Pancreas (tissue), 10 donors: Measurements from ENCODE around the gene BRSK2. TPM values are rescaled to one million over a fixed set of nuclear protein-coding genes. Genes with fewer than 3 reads are reported as not detected.
A peak's percentile ranks its signal among the peaks of the same experiment; 100 is the strongest.
"Not testable (repeated sequence)": the region's sequence is repeated elsewhere in the genome, so short reads cannot be mapped to it uniquely, and the experiment has no call there.

Source experiments
- ATAC-seq, 4 donors: fragments of 200-7000 bp; cut with Tn5 transposase; one replicate each; pipeline versions ENCODE4 v1.8.0 to v1.9.1; 2020; ENCODE audit warnings: mild to moderate bottlenecking in 4 of 4, moderate library complexity in 4 of 4
- DNase-seq, 6 donors: peaks; one replicate each; pipeline ENCODE4 v3.0.0-alpha.2; 2020
- FAIRE-seq: peaks from 2 replicates; lab custom pipeline; 2012; peaks lifted over from hg19 to GRCh38; lab: Jason Lieb, UNC
- H3K27ac ChIP-seq, 4 donors: fragments of 200-600 bp; sonication (generic); 1 replicate in 3 of 4; 2 replicates in 1 of 4; pipeline versions ENCODE4 v1.5.0 to v1.8.0; 2020
- H3K27me3 ChIP-seq, 4 donors: fragments of 200-600 bp; one replicate each; pipeline ENCODE4 v1.8.0; 2021
- H3K36me3 ChIP-seq, 3 donors: fragments of 200-600 bp; sonication (generic) in 1 of 3; one replicate each; pipeline versions ENCODE4 v1.5.0 to v1.8.0; 2020 to 2021
- H3K4me1 ChIP-seq, 3 donors: fragments of 200-600 bp; one replicate each; pipeline ENCODE4 v1.8.0; 2021
- H3K4me3 ChIP-seq, 4 donors: fragments of 200-600 bp; sonication (generic) in 2 of 4; one replicate each; pipeline versions ENCODE4 v1.5.0 to v1.8.0; 2020 to 2021
- H3K9me3 ChIP-seq, 4 donors: fragments of 200-600 bp; one replicate each; pipeline ENCODE4 v1.8.0; 2021
- WGBS, 2 donors: extraction: QIAGEN DNeasy Blood & Tissue Kit; methylation state at CpG; one replicate each; pipeline ENCODE4 v1.1.7; 2013; 5-methylcytosine and 5-hydroxymethylcytosine counted together
- intact Hi-C, 3 donors: fragments of 100-400 bp; cut with DNase I; formaldehyde crosslinking; loops; one replicate each; pipeline versions ENCODE4 v1.11.1 to v1.14.2; 2022
- polyA plus RNA-seq, 2 donors: library from polyadenylated mRNA; stranded (reverse); fragments of 200-250 nt; gene quantifications; one replicate each; pipeline ENCODE4 v1.2.3, GENCODE V29; 2013
- total RNA-seq, 6 donors: library from RNA; stranded (reverse); fragmentation: NEBNext Ultra II Directional in 4 of 6; extraction: Animal tissue kit (Norgen Biotek cat#: 25700) in 4 of 6; gene quantifications; one replicate each; pipeline versions ENCODE4 v1.2.1 to v1.2.4, GENCODE V29; 2021 to 2023
- TF ChIP-seq, protein P1 (sequence below), 4 donors: fragments of 200-600 bp; sonication (generic) in 3 of 4; IDR thresholded peaks; one replicate each; pipeline versions ENCODE4 v1.5.0 to v1.8.0; 2021; ENCODE audit warnings: antibody characterized with exemption in 4 of 4
- donor health status: healthy with polysubstance abuse.
- donor health status: DM: no; HTN: no; CAD: no; lungs with moderate emphysema.
- donor health status: DM: no; HTN: no; CAD: no.
- donor health status: control.
- donor health status: control.
- donor health status: Bipolar disorder and iron deficiency.
- donor health status: DM: yes; HTN: yes; CAD: no.
- donor health status: DM: no; HTN: no; CAD: no.
- donor health status: DM: no; HTN: no; CAD: no.
- donor health status: DM: yes; HTN: yes; CAD: no.

Gene BRSK2
- total and polyA plus RNA-seq, 8 donors: 44.2 to 215 (median 70.9) TPM

DNA sequence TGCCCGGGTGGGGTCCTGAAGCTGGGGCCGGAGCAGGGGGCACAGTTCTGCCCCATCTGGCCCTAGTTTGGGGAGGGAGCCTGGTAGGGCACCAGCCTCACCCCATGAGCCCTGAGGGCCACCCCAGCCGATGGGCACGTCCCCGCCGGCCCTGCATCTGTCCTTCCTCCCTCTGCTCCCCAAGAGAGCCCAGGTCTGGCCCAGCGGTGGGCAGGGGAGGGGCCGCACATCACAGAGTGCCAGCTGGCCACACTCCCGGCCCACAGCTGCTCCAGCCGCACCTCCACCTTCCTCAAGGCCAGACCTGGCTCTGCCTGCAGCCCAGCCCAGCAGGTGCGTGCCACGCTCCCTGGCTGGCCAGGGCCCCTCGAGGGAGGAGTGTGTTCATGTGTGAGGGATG is 21.6 kb downstream of the BRSK2 start:
- H3K27ac ChIP-seq: peak overlapping the region; percentile 82 to 91 (median 86)
- no peaks in the 10 kb centered on the region for H3K36me3 ChIP-seq
- intact Hi-C loops: no loop called here
- ATAC-seq: peak; percentile 77 to 89 (median 82)
- peak; percentile 88 to 98 (median 95) for DNase-seq
- TF ChIP-seq, protein P1, sequence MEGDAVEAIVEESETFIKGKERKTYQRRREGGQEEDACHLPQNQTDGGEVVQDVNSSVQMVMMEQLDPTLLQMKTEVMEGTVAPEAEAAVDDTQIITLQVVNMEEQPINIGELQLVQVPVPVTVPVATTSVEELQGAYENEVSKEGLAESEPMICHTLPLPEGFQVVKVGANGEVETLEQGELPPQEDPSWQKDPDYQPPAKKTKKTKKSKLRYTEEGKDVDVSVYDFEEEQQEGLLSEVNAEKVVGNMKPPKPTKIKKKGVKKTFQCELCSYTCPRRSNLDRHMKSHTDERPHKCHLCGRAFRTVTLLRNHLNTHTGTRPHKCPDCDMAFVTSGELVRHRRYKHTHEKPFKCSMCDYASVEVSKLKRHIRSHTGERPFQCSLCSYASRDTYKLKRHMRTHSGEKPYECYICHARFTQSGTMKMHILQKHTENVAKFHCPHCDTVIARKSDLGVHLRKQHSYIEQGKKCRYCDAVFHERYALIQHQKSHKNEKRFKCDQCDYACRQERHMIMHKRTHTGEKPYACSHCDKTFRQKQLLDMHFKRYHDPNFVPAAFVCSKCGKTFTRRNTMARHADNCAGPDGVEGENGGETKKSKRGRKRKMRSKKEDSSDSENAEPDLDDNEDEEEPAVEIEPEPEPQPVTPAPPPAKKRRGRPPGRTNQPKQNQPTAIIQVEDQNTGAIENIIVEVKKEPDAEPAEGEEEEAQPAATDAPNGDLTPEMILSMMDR (IDR thresholded peaks at IDR 0.05): no peak
- FAIRE-seq: no peak
- H3K27me3 ChIP-seq: no peaks in the 10 kb centered on the region
- peak overlapping the region in 3 of 4 donors; percentile 31 to 60 (median 55) for H3K4me3 ChIP-seq
- WGBS, 2 donors: 14 to 19% methylated on average over 8 to 13 of the region's 13 CpGs
- no peaks in the 10 kb centered on the region for H3K9me3 ChIP-seq
- peaks cover 12 to 24% (median 15%) of the 10 kb centered on the region in 3 donors for H3K4me1 ChIP-seq

DNA sequence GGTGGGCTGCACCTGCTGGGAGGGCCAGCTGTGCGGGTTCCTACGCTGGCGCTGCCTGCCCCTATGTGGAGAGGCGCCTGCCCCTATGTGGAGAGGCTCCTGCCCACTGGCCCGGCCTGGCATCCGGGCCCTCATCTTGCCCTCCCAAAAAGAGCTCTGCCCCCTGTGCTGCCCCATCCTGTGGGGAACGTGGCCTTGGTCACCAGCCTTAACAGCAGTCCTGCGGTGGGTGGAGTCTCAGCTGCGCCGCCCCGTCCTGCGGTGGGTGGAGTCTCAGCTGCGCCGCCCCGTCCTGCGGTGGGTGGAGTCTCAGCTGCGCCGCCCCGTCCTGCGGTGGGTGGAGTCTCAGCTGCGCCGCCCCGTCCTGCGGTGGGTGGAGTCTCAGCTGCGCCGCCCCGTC is 22.0 kb downstream of the BRSK2 start:
- Histone ChIP-seq H3K4me1 (peaks cover 12 to 24% (median 15%) of the 10 kb centered on the region in 3 donors), H3K4me3 (peak overlapping the region in 2 of 4 donors; percentile 55 to 60), H3K27ac (peak overlapping the region; percentile 82 to 91 (median 86))
- H3K36me3 ChIP-seq, intact Hi-C loops, FAIRE-seq, H3K27me3 ChIP-seq, DNase-seq, H3K9me3 ChIP-seq: not testable (repeated sequence)
- 38 to 55% methylated on average over 15 to 16 of the region's 27 CpGs for WGBS, 2 donors
- peak; percentile 21 to 61 (median 44) for ATAC-seq

DNA sequence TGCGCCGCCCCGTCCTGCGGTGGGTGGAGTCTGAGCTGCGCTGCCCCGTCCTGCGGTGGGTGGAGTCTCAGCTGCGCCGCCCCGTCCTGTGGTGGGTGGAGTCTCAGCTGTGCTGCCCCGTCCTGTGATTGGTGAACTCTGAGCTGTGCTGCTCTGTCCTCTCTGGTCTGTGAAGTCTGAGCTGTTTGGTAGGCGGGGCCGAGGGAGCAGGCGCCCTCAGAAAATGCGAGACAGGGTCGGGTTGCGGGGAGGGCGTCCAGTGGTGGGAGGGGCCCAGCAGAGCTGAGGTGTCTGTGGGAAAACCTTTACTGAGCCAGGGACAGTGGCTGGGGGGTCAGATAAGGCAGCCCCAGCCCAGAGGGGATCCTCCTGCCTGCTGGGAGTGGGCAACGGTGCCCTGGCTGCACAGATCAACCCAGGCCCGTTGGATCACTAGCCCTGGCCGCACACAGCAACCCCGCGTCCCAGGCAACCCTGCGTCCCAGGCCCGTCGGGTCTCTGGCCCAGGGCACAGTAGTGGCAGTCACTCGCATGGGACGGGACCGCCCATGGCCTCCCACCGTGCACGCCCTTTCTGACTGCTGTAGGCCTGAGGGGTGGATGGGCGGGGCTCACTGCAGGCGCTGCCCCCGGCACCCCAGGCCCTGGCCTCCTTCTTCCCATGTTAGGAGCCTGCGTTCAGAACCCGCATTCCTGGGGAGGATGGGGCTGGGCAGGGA is 22.8 kb downstream of the BRSK2 start:
- H3K36me3 ChIP-seq: no peaks in the 10 kb centered on the region
- H3K9me3 ChIP-seq: no peaks in the 10 kb centered on the region
- TF ChIP-seq, protein P1 (IDR thresholded peaks at IDR 0.05): no peak
- H3K27ac ChIP-seq: no peak overlapping the region
- H3K27me3 ChIP-seq: no peaks in the 10 kb centered on the region
- peaks cover 8 to 16% (median 10%) of the 10 kb centered on the region in 3 donors for H3K4me1 ChIP-seq
- DNase-seq (peak in 4 of 6 donors; percentile 48 to 78 (median 72)), FAIRE-seq (no peak), ATAC-seq (peak in 1 of 4 donors; percentile 11)
- no peak overlapping the region for H3K4me3 ChIP-seq
- WGBS, 2 donors: 46 to 57% methylated on average over 26 of the region's 36 CpGs
- intact Hi-C loops: no loop called here

- ATAC-seq (no peak), DNase-seq (no peak), FAIRE-seq (no peak)
- Histone ChIP-seq H3K4me1 (peaks cover 0 to 6% (median 5%) of the 10 kb centered on the region in 3 donors), H3K9me3 (no peaks in the 10 kb centered on the region), H3K27me3 (no peaks in the 10 kb centered on the region), H3K36me3 (no peaks in the 10 kb centered on the region), H3K4me3 (no peak overlapping the region), H3K27ac (no peak overlapping the region)
- TF ChIP-seq, protein P1 (IDR thresholded peaks at IDR 0.05): no peak
- intact Hi-C loops: no loop called here
- 83 to 87% methylated on average over 22 of the region's 22 CpGs for WGBS, 2 donors
Observed at GRCh38 chr11:1414650-1415049, 24.9 kb downstream of the BRSK2 start.

DNA sequence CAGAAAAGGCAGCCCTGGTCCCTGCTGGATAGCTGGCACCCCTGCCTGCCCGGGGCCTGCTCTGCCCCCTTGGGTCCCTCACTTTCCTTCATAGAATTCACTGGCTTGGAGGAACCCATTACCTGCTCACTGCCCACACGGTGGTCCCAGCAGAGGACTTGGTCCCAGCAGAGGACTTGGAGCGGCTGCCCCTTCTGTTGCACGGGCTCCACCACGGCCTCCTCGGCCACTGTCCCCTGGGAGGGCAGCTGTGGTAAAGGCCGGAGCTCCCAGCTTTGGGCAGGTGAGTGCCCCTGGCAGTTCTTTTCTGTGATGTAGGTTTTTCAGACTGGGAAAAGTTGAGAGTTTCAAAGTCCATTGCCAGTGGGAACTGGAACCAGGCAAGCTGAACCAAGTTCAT is 25.9 kb downstream of the BRSK2 start:
- DNase-seq (no peak), ATAC-seq (no peak), FAIRE-seq (no peak)
- Histone ChIP-seq H3K4me1 (peaks cover 0 to 6% (median 5%) of the 10 kb centered on the region in 3 donors), H3K36me3 (no peaks in the 10 kb centered on the region), H3K9me3 (no peaks in the 10 kb centered on the region), H3K27me3 (no peaks in the 10 kb centered on the region), H3K4me3 (no peak overlapping the region), H3K27ac (no peak overlapping the region)
- TF ChIP-seq, protein P1 (IDR thresholded peaks at IDR 0.05): no peak
- WGBS, 2 donors: 89 to 93% methylated on average over 7 of the region's 7 CpGs
- intact Hi-C loops: no loop called here

GRCh38 chr11:1418192-1418795 is 28.6 kb downstream of the BRSK2 start:
- H3K27ac ChIP-seq, H3K27me3 ChIP-seq, H3K9me3 ChIP-seq, DNase-seq, intact Hi-C loops, ATAC-seq, H3K4me1 ChIP-seq, FAIRE-seq, H3K36me3 ChIP-seq, H3K4me3 ChIP-seq: not testable (repeated sequence)
- WGBS, 2 donors: 100% methylated on average over 1 of the region's 1 CpG
